NT2/D1 (cell line): ENCODE results near the gene BIN2.

Source experiments
- SUZ12 ChIP-seq: IDR thresholded peaks from 2 replicates; pipeline ENCODE4 v1.6.1; 2011; ENCODE audit not compliant: insufficient read length, insufficient read depth; ENCODE audit errors: extremely low read depth
- YY1 ChIP-seq: IDR thresholded peaks from 2 replicates; pipeline ENCODE4 v1.6.1; 2011; ENCODE audit not compliant: insufficient read length, insufficient read depth
- ZNF274 ChIP-seq: IDR thresholded peaks from 2 replicates; pipeline ENCODE4 v1.6.1; 2011; ENCODE audit warnings: mild to moderate bottlenecking, low read depth, low read length

DNA sequence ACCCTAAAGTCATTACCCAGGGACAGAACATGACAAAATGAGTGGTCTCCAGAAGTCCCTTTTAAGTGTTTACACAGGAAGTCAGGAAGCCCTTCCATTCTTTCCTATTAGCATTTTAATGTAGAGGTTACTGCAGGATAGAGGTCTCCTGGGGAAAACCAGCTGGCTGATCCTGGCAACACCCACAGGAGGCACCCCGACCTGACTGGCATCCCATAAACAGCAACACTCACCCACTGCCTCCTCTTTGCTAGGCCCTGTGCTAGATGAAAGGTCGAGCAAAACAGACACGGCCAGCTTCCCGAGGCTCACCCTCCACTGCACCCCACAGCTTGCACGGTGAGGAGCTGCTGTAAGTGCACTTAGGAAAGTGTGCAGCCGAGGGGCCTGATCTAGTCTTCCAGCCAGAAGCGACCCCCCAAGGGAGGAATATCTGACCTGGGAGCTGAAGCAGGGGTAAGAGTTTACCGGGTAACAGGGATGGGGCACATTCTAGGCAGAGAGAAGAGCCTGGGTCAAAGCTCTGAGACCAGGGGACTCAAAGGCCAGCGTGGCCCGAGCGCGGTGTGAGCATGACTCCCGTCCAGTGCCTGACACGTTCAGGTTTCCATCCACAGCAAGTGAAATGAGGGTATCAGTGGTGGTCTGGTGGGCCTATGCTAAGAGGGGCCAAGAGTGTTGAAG is 76.3 kb downstream of the BIN2 start:
- TF ChIP-seq SUZ12: no peak
- no peak for TF ChIP-seq ZNF274
- no peak for TF ChIP-seq YY1
